ENCODE measurements around the gene HBP1. TPM values are rescaled to one million over a fixed set of nuclear protein-coding genes. Genes with fewer than 3 reads are reported as not detected.
A peak's percentile ranks its signal among the peaks of the same experiment; 100 is the strongest.

The HBP1 gene
- polyA plus RNA-seq, 1 experiment, result 85.2 TPM

DNA sequence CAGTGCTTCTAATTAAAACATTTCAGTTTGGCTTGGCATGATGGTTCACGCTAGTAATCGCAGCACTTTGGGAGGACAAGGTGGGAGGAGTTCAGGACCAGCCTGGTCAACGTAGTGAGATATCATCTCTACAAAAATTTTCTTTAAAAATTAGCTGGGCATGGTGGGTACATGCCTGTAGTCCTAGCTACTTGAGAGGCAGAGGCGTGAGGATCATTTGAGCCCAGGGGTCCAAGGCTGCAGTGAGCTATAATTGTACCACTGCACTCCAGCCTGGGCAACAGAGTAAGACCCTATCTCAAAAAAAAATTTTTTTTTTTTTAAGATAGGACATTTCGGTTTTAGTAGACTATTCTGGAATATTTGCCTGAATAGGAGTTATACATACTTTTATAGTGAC, 12.4 kb downstream of the HBP1 start:
- no peak for DNase-seq (ENCODE audit: low read depth, low spot score)
- Histone ChIP-seq H3K4me3 (ENCODE audit: low read depth, low read length) (no peak overlapping the region), H3K9me3 (ENCODE audit: control insufficient read depth, insufficient read depth, low read length) (no peaks in the 10 kb centered on the region), H3K27me3 (ENCODE audit: control insufficient read depth, insufficient read depth, low read length) (no peaks in the 10 kb centered on the region), H3K27ac (ENCODE audit: low read depth, low read length) (no peak overlapping the region)
- ChIA-PET CTCF (interaction anchor here (1.3 to 2.0 kb wide), 3 partner anchors 13 to 234 kb away, joined by 3 to 6 read pairs (median 4); partner anchors contain the start of gene HBP1), POLR2A (interaction anchor here (0.5 to 2.6 kb wide), 3 partner anchors 12 to 349 kb away, joined by 3 to 44 read pairs (median 7); partner anchors contain the start of gene HBP1)
- TF ChIP-seq, protein P1, sequence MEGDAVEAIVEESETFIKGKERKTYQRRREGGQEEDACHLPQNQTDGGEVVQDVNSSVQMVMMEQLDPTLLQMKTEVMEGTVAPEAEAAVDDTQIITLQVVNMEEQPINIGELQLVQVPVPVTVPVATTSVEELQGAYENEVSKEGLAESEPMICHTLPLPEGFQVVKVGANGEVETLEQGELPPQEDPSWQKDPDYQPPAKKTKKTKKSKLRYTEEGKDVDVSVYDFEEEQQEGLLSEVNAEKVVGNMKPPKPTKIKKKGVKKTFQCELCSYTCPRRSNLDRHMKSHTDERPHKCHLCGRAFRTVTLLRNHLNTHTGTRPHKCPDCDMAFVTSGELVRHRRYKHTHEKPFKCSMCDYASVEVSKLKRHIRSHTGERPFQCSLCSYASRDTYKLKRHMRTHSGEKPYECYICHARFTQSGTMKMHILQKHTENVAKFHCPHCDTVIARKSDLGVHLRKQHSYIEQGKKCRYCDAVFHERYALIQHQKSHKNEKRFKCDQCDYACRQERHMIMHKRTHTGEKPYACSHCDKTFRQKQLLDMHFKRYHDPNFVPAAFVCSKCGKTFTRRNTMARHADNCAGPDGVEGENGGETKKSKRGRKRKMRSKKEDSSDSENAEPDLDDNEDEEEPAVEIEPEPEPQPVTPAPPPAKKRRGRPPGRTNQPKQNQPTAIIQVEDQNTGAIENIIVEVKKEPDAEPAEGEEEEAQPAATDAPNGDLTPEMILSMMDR (IDR thresholded peaks at IDR 0.05; ENCODE audit: low read depth, low read length), result no peak

GRCh38 chr7:107185716-107186115, 16.9 kb downstream of the HBP1 start:
- ChIA-PET CTCF (interaction anchor here (0.5 to 1.1 kb wide), 4 partner anchors 37 to 647 kb away, joined by 3 to 5 read pairs (median 3); no protein-coding TSS in a partner anchor), POLR2A (interaction anchor here (0.7 to 2.1 kb wide), 3 partner anchors 17 to 940 kb away, joined by 3 to 29 read pairs (median 6); partner anchors contain the start of gene HBP1)
- Histone ChIP-seq H3K27me3 (ENCODE audit: control insufficient read depth, insufficient read depth, low read length) (no peaks in the 10 kb centered on the region), H3K27ac (ENCODE audit: low read depth, low read length) (no peak overlapping the region), H3K9me3 (ENCODE audit: control insufficient read depth, insufficient read depth, low read length) (no peaks in the 10 kb centered on the region), H3K4me3 (ENCODE audit: low read depth, low read length) (no peak overlapping the region)
- peak; percentile 48 for DNase-seq (ENCODE audit: low read depth, low spot score)
- TF ChIP-seq, protein P1 (IDR thresholded peaks at IDR 0.05; ENCODE audit: low read depth, low read length), result no peak

- TF ChIP-seq, protein P1 (IDR thresholded peaks at IDR 0.05; ENCODE audit: low read depth, low read length), result no peak
- ChIA-PET CTCF (interaction anchor here (0.5 to 1.1 kb wide), 3 partner anchors 38 to 240 kb away, joined by 3 to 5 read pairs (median 3); no protein-coding TSS in a partner anchor), POLR2A (interaction anchor here (0.7 to 2.1 kb wide), 3 partner anchors 18 to 939 kb away, joined by 3 to 29 read pairs (median 6); partner anchors contain the start of gene HBP1)
- no peaks in the 10 kb centered on the region for H3K27me3 ChIP-seq (ENCODE audit: control insufficient read depth, insufficient read depth, low read length)
- DNase-seq (ENCODE audit: low read depth, low spot score), result no peak
- no peak overlapping the region for H3K4me3 ChIP-seq (ENCODE audit: low read depth, low read length)
- no peaks in the 10 kb centered on the region for H3K9me3 ChIP-seq (ENCODE audit: control insufficient read depth, insufficient read depth, low read length)
- no peak overlapping the region for H3K27ac ChIP-seq (ENCODE audit: low read depth, low read length)
Observed at GRCh38 chr7:107186240-107186639, 17.4 kb downstream of the HBP1 start.

DNA sequence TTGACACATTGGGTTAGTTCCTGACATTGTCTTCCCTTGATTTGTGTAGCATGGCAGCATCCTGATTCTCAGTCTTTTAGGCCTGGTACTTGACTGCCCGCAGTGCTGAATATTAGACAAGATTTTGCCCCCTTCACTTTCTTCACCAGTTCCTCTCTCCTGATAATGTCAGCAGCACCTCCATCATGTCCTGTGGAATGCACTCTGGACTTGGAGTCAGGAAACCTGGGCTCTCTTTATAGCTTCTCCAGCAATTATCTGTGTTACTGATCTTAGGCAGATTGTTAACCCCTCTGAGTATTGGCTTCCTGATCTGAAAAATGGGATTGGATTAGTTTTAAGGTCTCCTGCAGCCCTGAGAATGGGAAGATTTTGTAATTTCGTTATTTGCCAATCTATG, 19.0 kb downstream of the HBP1 start:
- Histone ChIP-seq H3K27me3 (ENCODE audit: control insufficient read depth, insufficient read depth, low read length) (no peaks in the 10 kb centered on the region), H3K4me3 (ENCODE audit: low read depth, low read length) (no peak overlapping the region), H3K27ac (ENCODE audit: low read depth, low read length) (no peak overlapping the region), H3K9me3 (ENCODE audit: control insufficient read depth, insufficient read depth, low read length) (no peaks in the 10 kb centered on the region)
- TF ChIP-seq, protein P1 (IDR thresholded peaks at IDR 0.05; ENCODE audit: low read depth, low read length), result no peak
- CTCF ChIA-PET, result interaction anchor here (1.3 kb wide), 1 partner anchor 241 kb away, joined by 3 read pairs; no protein-coding TSS in a partner anchor
- POLR2A ChIA-PET, result interaction anchor here (1.1 kb wide), 1 partner anchor 19 kb away, joined by 4 read pairs; the partner anchor contains the start of gene HBP1
- DNase-seq (ENCODE audit: low read depth, low spot score), result no peak

GRCh38 chr7:107190090-107190489, 21.3 kb downstream of the HBP1 start:
- ChIA-PET CTCF (interaction anchor here (0.8 kb wide), 1 partner anchor 23 kb away, joined by 5 read pairs; no protein-coding TSS in a partner anchor), POLR2A (no interaction called here)
- Histone ChIP-seq H3K4me3 (ENCODE audit: low read depth, low read length) (no peak overlapping the region), H3K9me3 (ENCODE audit: control insufficient read depth, insufficient read depth, low read length) (no peaks in the 10 kb centered on the region), H3K27ac (ENCODE audit: low read depth, low read length) (no peak overlapping the region), H3K27me3 (ENCODE audit: control insufficient read depth, insufficient read depth, low read length) (no peaks in the 10 kb centered on the region)
- TF ChIP-seq, protein P1 (IDR thresholded peaks at IDR 0.05; ENCODE audit: low read depth, low read length), result no peak
- DNase-seq (ENCODE audit: low read depth, low spot score), result no peak
